H1 (cell line): ENCODE measurements around the gene L2HGDH. TPM values are rescaled to one million over a fixed set of nuclear protein-coding genes. Genes with fewer than 3 reads are reported as not detected.

ENCODE experiments used
- CHD7 ChIP-seq: fragments of 300-600 bp; sonication (generic); IDR thresholded peaks from 2 replicates; pipeline ENCODE4 v1.7.1; 2012; ENCODE audit warnings: low read length, moderate library complexity, mild to moderate bottlenecking, inconsistent platforms; ENCODE audit not compliant: insufficient replicate concordance
- CTBP2 ChIP-seq: IDR thresholded peaks from 2 replicates; pipeline ENCODE4 v1.7.0; 2011; ENCODE audit warnings: borderline replicate concordance, mild to moderate bottlenecking, moderate library complexity, mixed read lengths, low read length; ENCODE audit not compliant: insufficient read depth, insufficient read length
- KDM4A ChIP-seq: IDR thresholded peaks from one replicate; pipeline ENCODE4 v1.7.1; 2012; ENCODE audit warnings: low read depth, mild to moderate bottlenecking, moderate library complexity, low read length, inconsistent platforms; ENCODE audit not compliant: severe bottlenecking
- PHF8 ChIP-seq: fragments of 200-600 bp; sonication (generic); conservative IDR thresholded peaks from 2 replicates; pipeline ENCODE4 v1.7.1; 2012; ENCODE audit warnings: low read depth, mild to moderate bottlenecking, inconsistent platforms, low read length, moderate library complexity
- POLR2A ChIP-seq, 2 experiments: IDR thresholded peaks; 1 replicate in 1 of 2; 2 replicates in 1 of 2; pipeline ENCODE4 v1.6.1; 2011; ENCODE audit warnings: low read depth in 2 of 2, low read length in 2 of 2, mild to moderate bottlenecking in 2 of 2; ENCODE audit errors: control extremely low read depth in 1 of 2
- SP2 ChIP-seq: IDR thresholded peaks from 2 replicates; pipeline ENCODE4 v1.6.1; 2012; ENCODE audit warnings: mild to moderate bottlenecking, low read length, inconsistent platforms
- polyA plus RNA-seq, 7 experiments: library from polyadenylated mRNA; depleted of rRNA in 3 of 7; stranded (reverse) in 5 of 7; unstranded in 2 of 7; fragments of >200 nt in 5 of 7; fragments of 200-250 nt in 2 of 7; gene quantifications; 1 replicate in 5 of 7; 2 replicates in 1 of 7; 4 replicates in 1 of 7; pipeline versions ENCODE4 v1.2.1 to v1.2.3, GENCODE V29; 2011 to 2013; ENCODE audit warnings: missing spikeins in 2 of 7, mixed read lengths in 2 of 7
- total RNA-seq: library from RNA; stranded (reverse); fragmentation: NEBNext Ultra II Directional; extraction: Animal tissue kit (Norgen Biotek cat#: 25700); gene quantifications from 2 replicates; pipeline ENCODE4 v1.2.1, GENCODE V29; 2021
- TF ChIP-seq, protein P1 (sequence below), 3 experiments: IDR thresholded peaks; 1 replicate in 2 of 3; 2 replicates in 1 of 3; pipeline versions ENCODE4 v1.5.1 to v1.6.1; 2011; ENCODE audit warnings: low read length in 3 of 3, mild to moderate bottlenecking in 3 of 3, inconsistent platforms in 2 of 3, low read depth in 1 of 3, moderate library complexity in 1 of 3; ENCODE audit not compliant: insufficient read depth in 1 of 3; ENCODE audit errors: control extremely low read depth in 1 of 3

The L2HGDH gene
- total and polyA plus RNA-seq, 2 of the 8 experiments (the other 6 are each of a cell fraction or from before 2014, with no cell fraction given) = 12.2 to 28.6 TPM

DNA sequence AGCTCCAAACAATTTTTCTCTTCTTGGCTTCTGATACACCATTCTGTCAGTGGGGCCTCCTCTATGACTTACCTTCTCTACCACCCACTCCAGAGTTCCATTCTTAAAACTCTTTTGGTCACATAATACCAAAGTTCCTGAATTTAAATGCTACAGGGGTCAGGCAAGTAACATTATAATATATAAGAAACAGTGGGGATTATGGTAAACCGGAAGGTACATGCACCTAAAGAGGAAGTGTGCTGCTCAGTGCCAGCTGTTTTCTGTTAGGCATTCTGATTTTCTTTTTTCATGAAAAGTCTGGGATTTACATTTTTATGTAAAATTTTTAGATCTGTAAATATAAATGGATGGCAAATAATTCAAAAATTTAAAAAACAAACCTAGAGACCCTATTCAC is 120.5 kb downstream of the L2HGDH start (continued):
- TF ChIP-seq, protein P1, sequence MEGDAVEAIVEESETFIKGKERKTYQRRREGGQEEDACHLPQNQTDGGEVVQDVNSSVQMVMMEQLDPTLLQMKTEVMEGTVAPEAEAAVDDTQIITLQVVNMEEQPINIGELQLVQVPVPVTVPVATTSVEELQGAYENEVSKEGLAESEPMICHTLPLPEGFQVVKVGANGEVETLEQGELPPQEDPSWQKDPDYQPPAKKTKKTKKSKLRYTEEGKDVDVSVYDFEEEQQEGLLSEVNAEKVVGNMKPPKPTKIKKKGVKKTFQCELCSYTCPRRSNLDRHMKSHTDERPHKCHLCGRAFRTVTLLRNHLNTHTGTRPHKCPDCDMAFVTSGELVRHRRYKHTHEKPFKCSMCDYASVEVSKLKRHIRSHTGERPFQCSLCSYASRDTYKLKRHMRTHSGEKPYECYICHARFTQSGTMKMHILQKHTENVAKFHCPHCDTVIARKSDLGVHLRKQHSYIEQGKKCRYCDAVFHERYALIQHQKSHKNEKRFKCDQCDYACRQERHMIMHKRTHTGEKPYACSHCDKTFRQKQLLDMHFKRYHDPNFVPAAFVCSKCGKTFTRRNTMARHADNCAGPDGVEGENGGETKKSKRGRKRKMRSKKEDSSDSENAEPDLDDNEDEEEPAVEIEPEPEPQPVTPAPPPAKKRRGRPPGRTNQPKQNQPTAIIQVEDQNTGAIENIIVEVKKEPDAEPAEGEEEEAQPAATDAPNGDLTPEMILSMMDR (IDR thresholded peaks at IDR 0.05; ENCODE audit: control extremely low read depth in 1 of 3, insufficient read depth in 1 of 3, low read depth in 1 of 3, low read length in 3 of 3) = no peak
- TF ChIP-seq CHD7 = no peak
- no peak for TF ChIP-seq PHF8
- no peak for TF ChIP-seq KDM4A
- no peak for TF ChIP-seq CTBP2
- TF ChIP-seq SP2 = no peak
- TF ChIP-seq POLR2A (IDR thresholded peaks at IDR 0.05; ENCODE audit: control extremely low read depth in 1 of 2, low read depth in 2 of 2, low read length in 2 of 2) = no peak
